GM12874 (cell line): Measurements from ENCODE around the gene GSTM2.
A peak's percentile ranks its signal among the peaks of the same experiment; 100 is the strongest.

Experiments used
- CTCF ChIP-seq: IDR thresholded peaks from 2 replicates; pipeline ENCODE4 v1.5.1; 2011; ENCODE audit warnings: low read depth, mild to moderate bottlenecking, control low read depth, low read length, moderate library complexity; ENCODE audit not compliant: insufficient read depth

GSTM2 gene

GRCh38 chr1:109637446-109637845 is 30.4 kb upstream of the GSTM2 start:
- no peak for TF ChIP-seq CTCF

DNA sequence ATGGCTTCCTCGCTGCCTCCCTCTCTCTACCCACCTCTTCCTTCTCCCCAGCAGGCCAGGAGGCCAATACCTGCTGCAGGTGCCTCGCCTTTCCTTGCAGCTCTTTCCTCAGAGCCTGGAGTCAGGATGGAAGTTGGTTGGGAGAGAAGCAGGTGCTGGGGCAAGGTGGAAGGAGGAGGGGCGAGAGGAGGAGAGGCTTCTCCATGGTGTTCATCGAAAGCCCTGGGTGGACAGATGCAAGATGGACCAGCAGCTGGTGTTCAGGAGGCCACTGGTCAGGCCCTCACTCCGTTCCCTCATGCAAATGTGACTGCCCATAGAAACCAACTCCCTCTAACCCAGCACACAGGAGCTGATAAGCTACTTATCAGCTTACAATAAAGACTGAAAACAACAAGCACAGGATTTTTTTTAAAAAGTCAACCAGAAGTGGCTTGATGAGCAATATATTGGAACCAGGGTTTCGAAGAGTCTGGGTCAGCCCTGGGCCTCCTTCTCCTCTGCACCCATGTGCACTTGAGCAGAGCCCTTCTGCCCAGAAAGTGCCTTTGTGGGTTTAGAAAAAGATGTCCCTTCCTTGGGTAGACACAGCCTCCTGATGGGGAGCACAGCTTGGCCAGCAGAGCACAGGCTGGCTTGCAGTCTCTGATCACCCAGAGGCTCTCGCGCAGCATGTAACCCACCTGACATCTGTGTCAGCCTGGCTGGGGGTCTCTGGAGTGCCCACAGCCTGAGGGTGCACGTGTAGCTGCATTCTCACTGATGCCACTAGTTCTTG is 28.6 kb upstream of the GSTM2 start:
- no peak for TF ChIP-seq CTCF

- no peak for TF ChIP-seq CTCF
These were observed 28.0 kb upstream of the GSTM2 start for GRCh38 chr1:109639841-109640184.

DNA sequence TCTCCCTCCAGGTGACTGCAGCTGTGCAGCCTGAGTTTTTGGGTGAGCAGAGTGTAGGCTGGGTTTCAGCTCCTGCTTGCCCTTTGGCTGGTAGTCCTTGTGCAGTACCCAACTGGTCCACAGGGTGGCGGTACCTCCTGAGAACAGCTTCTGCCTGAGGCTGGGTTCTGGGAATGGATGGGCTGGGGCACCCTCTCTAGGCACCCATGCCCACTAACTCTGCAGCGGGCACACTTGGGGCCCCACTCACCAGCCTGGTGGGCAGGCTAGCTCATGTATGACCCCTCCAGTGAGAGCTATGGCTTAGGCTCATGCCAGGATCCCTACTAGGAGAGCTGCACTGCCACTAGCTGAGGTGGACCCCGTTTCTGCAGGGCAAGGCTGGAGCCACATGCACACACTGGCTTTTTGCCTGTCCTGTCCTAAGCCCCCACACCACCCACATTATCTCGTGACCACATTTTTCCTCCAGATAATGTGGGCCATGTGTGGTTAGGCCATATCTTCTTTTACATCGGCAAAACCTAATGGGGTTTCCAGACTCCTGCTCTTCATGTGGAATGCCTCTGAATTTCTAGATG is 27.5 kb upstream of the GSTM2 start:
- TF ChIP-seq CTCF: peak; percentile 96

- no peak for TF ChIP-seq CTCF
These were observed 26.6 kb upstream of the GSTM2 start for GRCh38 chr1:109641078-109641740.

DNA sequence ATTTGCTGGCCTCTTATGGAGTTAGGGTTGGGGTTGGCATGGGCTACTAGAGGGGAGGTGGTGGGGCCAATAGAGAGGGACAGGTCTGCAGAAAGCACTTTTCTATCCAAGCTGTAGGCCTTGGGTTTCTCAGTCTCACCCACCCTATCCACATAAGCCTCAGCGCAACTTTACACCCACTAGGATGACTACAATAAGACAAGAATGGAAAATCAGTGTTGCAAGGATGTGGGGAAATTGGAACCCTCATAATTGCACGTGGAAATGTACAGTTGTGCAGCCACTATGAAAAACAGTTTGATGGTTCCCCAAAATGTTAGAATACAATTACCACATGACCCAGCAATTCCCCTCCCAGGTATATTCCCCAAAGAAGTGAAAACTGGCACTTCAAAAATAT is 26.0 kb upstream of the GSTM2 start:
- no peak for TF ChIP-seq CTCF

GRCh38 chr1:109642626-109643025 is 25.2 kb upstream of the GSTM2 start:
- no peak for TF ChIP-seq CTCF
